KG1 (cell line): ENCODE data around the gene RAD17.
A peak's percentile ranks its signal among the peaks of the same experiment; 100 is the strongest.
"Not testable (repeated sequence)": the region's sequence is repeated elsewhere in the genome, so short reads cannot be mapped to it uniquely, and the experiment has no call there.

Source experiments
- DNase-seq: peaks from one replicate; lab custom pipeline; 2025; lab: John Stamatoyannopoulos, UW

Gene RAD17

GRCh38 chr5:69369340-69370121 lies at the start of gene RAD17, which contains the start of the genes AK6 and TAF9:
Gene RAD17, plus strand, starts transcription at chr5:69369818. Its CDS starts 2,391 bp downstream, at chr5:69372209.
Gene AK6, minus strand, starts transcription at chr5:69369520. Its CDS starts 30 bp downstream, at chr5:69369490.
Gene TAF9, minus strand, starts transcription at chr5:69369520. Its CDS starts 3,783 bp downstream, at chr5:69365737.
- DNase-seq, result peak; percentile 91

- DNase-seq, result no peak
These were observed 43.3 kb upstream of the RAD17 start for GRCh38 chr5:69326365-69326764.

- DNase-seq, result no peak
These were observed 39.6 kb upstream of the RAD17 start for GRCh38 chr5:69329905-69330489.

GRCh38 chr5:69331528-69332445 lies 37.8 kb upstream of the RAD17 start:
- peak; percentile 54 for DNase-seq

- not testable (repeated sequence) for DNase-seq
These were observed 35.8 kb upstream of the RAD17 start for GRCh38 chr5:69333668-69334315.

GRCh38 chr5:69334793-69335268 lies 34.8 kb upstream of the RAD17 start:
- peak; percentile 10 for DNase-seq

- DNase-seq, result no peak
These were observed 34.2 kb upstream of the RAD17 start for GRCh38 chr5:69335341-69335935.

GRCh38 chr5:69341520-69342161 lies 28.0 kb upstream of the RAD17 start:
- DNase-seq, result no peak

- DNase-seq, result no peak
These were observed 26.5 kb upstream of the RAD17 start for GRCh38 chr5:69343083-69343482.

GRCh38 chr5:69350664-69351063 lies 19.0 kb upstream of the RAD17 start:
- DNase-seq, result no peak

- DNase-seq, result no peak
These were observed 9.9 kb upstream of the RAD17 start for GRCh38 chr5:69359699-69360098.

GRCh38 chr5:69360442-69360841 lies 9.2 kb upstream of the RAD17 start:
- no peak for DNase-seq

GRCh38 chr5:69364414-69364813 lies 5.2 kb upstream of the RAD17 start:
- peak; percentile 2 for DNase-seq

GRCh38 chr5:69364850-69365249 lies 4.8 kb upstream of the RAD17 start:
- no peak for DNase-seq

GRCh38 chr5:69367697-69368279 lies 1.8 kb upstream of the RAD17 start:
- no peak for DNase-seq

- peak; percentile 37 for DNase-seq
These were observed 919 bp upstream of the RAD17 start for GRCh38 chr5:69368458-69369339.

- not testable (repeated sequence) for DNase-seq
These were observed 717 bp downstream of the RAD17 start for GRCh38 chr5:69370335-69370734.

- no peak for DNase-seq
These were observed 2.8 kb downstream of the RAD17 start for GRCh38 chr5:69372394-69372793.

GRCh38 chr5:69374911-69375446 lies 5.4 kb downstream of the RAD17 start:
- no peak for DNase-seq
